ENCODE measurements around the gene CATSPER4. TPM values are rescaled to one million over a fixed set of nuclear protein-coding genes. Genes with fewer than 3 reads are reported as not detected.

Gene CATSPER4
- total RNA-seq, 6 experiments from 2014 or later: not detected

DNA sequence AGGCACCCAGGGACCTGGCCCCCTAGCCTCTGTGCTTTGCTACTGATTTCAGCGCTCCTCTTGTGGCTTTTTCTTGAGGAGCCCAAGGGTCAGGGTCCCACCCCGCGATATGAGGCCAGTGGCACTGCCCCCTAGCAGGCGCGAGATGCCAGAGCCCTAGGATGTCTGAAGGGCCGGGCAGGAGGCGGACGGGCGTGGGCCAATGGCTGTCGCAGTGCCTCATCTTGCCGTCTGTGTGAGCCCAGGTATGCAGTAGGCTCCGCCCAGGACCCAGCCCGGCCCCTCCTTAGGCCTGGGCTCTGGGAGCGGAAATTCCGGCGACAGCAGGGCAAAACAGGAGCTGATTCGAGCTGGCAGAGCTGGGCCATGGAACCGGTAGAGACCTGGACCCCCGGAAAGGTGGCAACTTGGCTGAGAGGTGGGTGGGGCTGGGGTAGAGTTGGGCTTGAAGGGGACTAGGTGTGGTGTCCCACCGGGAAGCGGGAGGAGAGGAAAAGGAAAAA, 13.2 kb upstream of the CATSPER4 start, which contains the start of gene CNKSR1:
TSS of gene CNKSR1 (plus strand) at position 310 of the 503 bp plus-strand sequence. CDS start at position 367, 57 bp downstream.
- no peaks in the 10 kb centered on the region for H3K9me3 Mint-ChIP-seq
- H3K4me3 Mint-ChIP-seq: no peak within 1 kb of the TSS
- no peak for DNase-seq
- TF ChIP-seq, protein P1, sequence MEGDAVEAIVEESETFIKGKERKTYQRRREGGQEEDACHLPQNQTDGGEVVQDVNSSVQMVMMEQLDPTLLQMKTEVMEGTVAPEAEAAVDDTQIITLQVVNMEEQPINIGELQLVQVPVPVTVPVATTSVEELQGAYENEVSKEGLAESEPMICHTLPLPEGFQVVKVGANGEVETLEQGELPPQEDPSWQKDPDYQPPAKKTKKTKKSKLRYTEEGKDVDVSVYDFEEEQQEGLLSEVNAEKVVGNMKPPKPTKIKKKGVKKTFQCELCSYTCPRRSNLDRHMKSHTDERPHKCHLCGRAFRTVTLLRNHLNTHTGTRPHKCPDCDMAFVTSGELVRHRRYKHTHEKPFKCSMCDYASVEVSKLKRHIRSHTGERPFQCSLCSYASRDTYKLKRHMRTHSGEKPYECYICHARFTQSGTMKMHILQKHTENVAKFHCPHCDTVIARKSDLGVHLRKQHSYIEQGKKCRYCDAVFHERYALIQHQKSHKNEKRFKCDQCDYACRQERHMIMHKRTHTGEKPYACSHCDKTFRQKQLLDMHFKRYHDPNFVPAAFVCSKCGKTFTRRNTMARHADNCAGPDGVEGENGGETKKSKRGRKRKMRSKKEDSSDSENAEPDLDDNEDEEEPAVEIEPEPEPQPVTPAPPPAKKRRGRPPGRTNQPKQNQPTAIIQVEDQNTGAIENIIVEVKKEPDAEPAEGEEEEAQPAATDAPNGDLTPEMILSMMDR (IDR thresholded peaks at IDR 0.05): 0 out of 2 replicates have a peak, but pooled peaks have one; percentile 10
- H3K27ac Mint-ChIP-seq: no peak within 1 kb of the TSS
- peaks cover 3% of the 10 kb centered on the region for H3K27me3 Mint-ChIP-seq (ENCODE audit: insufficient read depth)
- peaks cover 5% of the 10 kb centered on the region; the same call in 1 of the 2 replicates for H3K4me1 Mint-ChIP-seq (ENCODE audit: low read depth)
- H3K36me3 Mint-ChIP-seq (ENCODE audit: low read depth): no peaks in the 10 kb centered on the region

DNA sequence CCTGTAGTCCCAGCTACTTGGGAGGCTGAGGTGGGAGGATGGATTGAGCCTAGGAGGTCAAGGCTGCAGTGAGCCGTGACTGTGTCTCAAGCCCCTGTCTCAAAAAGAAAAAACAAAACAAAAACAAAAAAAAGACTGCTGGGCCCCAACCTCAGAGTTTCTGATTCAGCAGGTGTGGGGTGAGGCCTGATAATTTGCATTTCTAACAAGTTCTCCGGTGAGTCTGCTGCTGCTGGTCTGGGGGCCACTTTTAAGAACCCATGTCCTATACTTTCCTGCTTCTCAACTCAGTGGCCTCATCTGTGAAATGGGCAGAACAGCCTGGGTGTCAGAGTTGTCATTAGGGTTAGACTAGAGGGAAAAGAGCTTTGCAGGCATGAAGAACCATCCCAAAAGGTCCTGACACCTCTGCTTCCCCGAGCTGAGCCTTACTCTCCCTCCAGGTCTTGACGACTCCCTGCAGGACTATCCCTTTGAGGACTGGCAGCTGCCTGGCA, 10.3 kb upstream of the CATSPER4 start:
- no peak for DNase-seq
- TF ChIP-seq, protein P1 (IDR thresholded peaks at IDR 0.05): no peak
- H3K4me1 Mint-ChIP-seq (ENCODE audit: low read depth): peaks cover 5% of the 10 kb centered on the region; the same call in 1 of the 2 replicates
- H3K9me3 Mint-ChIP-seq: no peaks in the 10 kb centered on the region
- no peaks in the 10 kb centered on the region for H3K36me3 Mint-ChIP-seq (ENCODE audit: low read depth)
- H3K27me3 Mint-ChIP-seq (ENCODE audit: insufficient read depth): peaks cover 8% of the 10 kb centered on the region
- no peak overlapping the region for H3K27ac Mint-ChIP-seq
- H3K4me3 Mint-ChIP-seq: no peak overlapping the region

DNA sequence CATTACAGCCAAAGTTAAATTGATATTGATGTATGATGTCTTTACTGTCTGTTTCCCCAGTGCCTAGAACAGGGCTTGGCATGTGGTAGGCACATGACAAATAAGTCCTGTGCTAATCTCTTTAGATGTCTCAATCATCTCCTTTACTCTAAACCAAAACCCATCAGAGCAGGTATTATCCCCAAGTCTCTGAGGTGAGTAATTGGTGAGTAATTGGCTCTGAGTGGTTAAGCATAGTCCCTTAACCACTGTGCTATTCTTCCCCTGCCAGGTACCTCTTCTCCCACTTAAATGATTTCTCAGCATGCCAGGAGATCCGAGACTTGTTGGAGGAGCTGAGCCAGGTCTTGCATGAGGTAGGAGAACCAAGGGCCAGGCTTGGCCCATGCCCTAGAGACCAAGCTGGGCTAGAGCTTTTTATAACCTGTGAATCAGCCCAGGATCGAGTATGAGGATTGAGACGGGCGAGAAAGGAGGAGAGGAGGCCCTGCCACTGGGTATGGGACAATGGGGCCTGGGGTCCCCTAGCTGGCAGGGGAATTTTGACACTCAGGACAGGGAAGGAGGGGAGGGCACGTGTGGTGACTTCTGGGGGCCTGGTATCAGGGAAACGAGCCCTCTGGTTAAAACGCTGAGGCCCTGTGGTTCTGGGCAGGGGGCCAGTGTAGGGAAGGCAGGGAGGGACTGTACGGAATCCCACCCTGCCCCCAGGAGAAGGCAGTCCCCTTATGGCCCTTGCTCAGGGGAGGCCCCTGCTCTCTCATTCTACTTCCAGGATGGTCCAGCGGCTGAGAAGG, 8.6 kb upstream of the CATSPER4 start:
- Mint-ChIP-seq H3K27me3 (ENCODE audit: insufficient read depth) (peaks cover 18% of the 10 kb centered on the region), H3K36me3 (ENCODE audit: low read depth) (no peaks in the 10 kb centered on the region), H3K4me3 (no peak overlapping the region), H3K27ac (no peak overlapping the region), H3K4me1 (ENCODE audit: low read depth) (peaks cover 5% of the 10 kb centered on the region; the same call in 1 of the 2 replicates), H3K9me3 (no peaks in the 10 kb centered on the region)
- TF ChIP-seq, protein P1 (IDR thresholded peaks at IDR 0.05): no peak
- no peak for DNase-seq

DNA sequence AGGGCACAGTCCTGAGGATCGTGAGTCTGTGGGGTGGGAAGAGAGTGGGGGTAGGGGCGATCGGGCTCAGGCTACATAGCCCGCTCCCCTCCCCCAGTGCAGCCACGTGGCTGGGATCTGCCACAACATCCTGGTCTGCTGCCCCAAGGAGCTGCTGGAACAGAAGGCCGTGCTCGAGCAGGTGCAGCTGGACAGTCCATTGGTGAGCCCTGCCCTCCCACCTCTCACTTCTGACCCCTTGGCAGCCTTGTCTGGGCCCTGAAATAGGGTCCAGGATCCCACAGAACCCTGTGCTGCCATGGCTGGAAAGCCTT, 8.1 kb upstream of the CATSPER4 start:
- TF ChIP-seq, protein P1 (IDR thresholded peaks at IDR 0.05): no peak
- H3K4me3 Mint-ChIP-seq: no peak overlapping the region
- no peak overlapping the region for H3K27ac Mint-ChIP-seq
- H3K27me3 Mint-ChIP-seq (ENCODE audit: insufficient read depth): peaks cover 16% of the 10 kb centered on the region
- no peaks in the 10 kb centered on the region for H3K9me3 Mint-ChIP-seq
- H3K36me3 Mint-ChIP-seq (ENCODE audit: low read depth): no peaks in the 10 kb centered on the region
- DNase-seq: no peak
- peaks cover 5% of the 10 kb centered on the region; the same call in 1 of the 2 replicates for H3K4me1 Mint-ChIP-seq (ENCODE audit: low read depth)

DNA sequence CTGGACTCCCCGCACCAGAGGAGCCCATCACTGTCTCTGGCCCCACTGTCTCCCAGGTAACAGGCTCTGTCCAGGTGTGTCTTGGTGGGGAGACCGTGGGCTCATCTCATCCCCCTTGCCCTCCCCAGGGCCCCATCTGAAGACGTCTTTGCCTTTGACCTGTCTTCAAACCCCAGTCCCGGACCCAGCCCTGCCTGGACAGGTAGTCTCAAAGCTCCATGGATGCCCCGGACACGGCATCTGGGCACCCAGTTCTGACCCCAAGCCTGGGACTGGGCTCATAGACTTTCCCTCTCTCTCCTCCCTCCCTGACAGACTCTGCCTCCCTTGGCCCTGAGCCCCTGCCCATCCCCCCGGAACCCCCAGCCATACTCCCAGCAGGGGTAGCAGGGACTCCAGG, 6.3 kb upstream of the CATSPER4 start:
- no peaks in the 10 kb centered on the region for H3K36me3 Mint-ChIP-seq (ENCODE audit: low read depth)
- TF ChIP-seq, protein P1 (IDR thresholded peaks at IDR 0.05): no peak
- no peak for DNase-seq
- no peak overlapping the region for H3K27ac Mint-ChIP-seq
- H3K4me1 Mint-ChIP-seq (ENCODE audit: low read depth): no peaks in the 10 kb centered on the region
- H3K27me3 Mint-ChIP-seq (ENCODE audit: insufficient read depth): peaks cover 16% of the 10 kb centered on the region
- H3K9me3 Mint-ChIP-seq: no peaks in the 10 kb centered on the region
- H3K4me3 Mint-ChIP-seq: no peak overlapping the region

All from HFFc6 (cell line).